Upper lobe of left lung (tissue), 6 donors: ENCODE results near the gene DOCK11. TPM values are rescaled to one million over a fixed set of nuclear protein-coding genes. Genes with fewer than 3 reads are reported as not detected.

Source experiments
- ATAC-seq, 2 donors: fragments of 200-7000 bp; cut with Tn5 transposase; one replicate each; pipeline ENCODE4 v1.9.1; 2022; ENCODE audit warnings: mild to moderate bottlenecking in 2 of 2, moderate library complexity in 2 of 2; ENCODE audit not compliant: low FRiP score in 2 of 2
- DNase-seq, 2 donors: peaks; one replicate each; pipeline ENCODE4 v3.0.0-alpha.2; 2019 to 2020
- H3K27ac ChIP-seq, 4 donors: fragments of 200-600 bp; sonication (generic); one replicate each; pipeline ENCODE4 v1.5.1; 2016 to 2019
- H3K27me3 ChIP-seq, 4 donors: fragments of 200-600 bp; sonication (generic); one replicate each; pipeline ENCODE4 v1.5.1; 2017 to 2019
- H3K36me3 ChIP-seq, 4 donors: fragments of 200-600 bp; sonication (generic); one replicate each; pipeline ENCODE4 v1.5.1; 2016 to 2019
- H3K4me1 ChIP-seq, 4 donors: fragments of 200-600 bp; sonication (generic); one replicate each; pipeline ENCODE4 v1.5.1; 2018 to 2019
- H3K4me3 ChIP-seq, 4 donors: fragments of 200-600 bp; sonication (generic); one replicate each; pipeline ENCODE4 v1.5.1; 2017 to 2019; ENCODE audit warnings: mild to moderate bottlenecking in 2 of 4, moderate library complexity in 1 of 4
- H3K9me3 ChIP-seq, 4 donors: fragments of 200-600 bp; sonication (generic); one replicate each; pipeline ENCODE4 v1.5.1; 2018 to 2019
- EP300 ChIP-seq, 4 donors: sonication (generic); formaldehyde crosslinking; IDR thresholded peaks; one replicate each; pipeline ENCODE4 v1.5.1; 2017; ENCODE audit warnings: antibody characterized with exemption in 4 of 4, control low read depth in 2 of 4
- POLR2A ChIP-seq, 4 donors: fragments of 450-650 bp; IDR thresholded peaks; one replicate each; pipeline ENCODE4 v1.5.1; 2016 to 2017; ENCODE audit warnings: antibody characterized with exemption in 4 of 4, mild to moderate bottlenecking in 2 of 4
- POLR2AphosphoS5 ChIP-seq, 2 donors: sonication (generic); formaldehyde crosslinking; IDR thresholded peaks; one replicate each; pipeline ENCODE4 v1.5.1; 2017; ENCODE audit warnings: antibody characterized with exemption in 2 of 2
- WGBS, 2 donors: methylation state at CpG; one replicate each; pipeline ENCODE4 v1.1.5; 2017 to 2018; 5-methylcytosine and 5-hydroxymethylcytosine counted together
- total RNA-seq, 6 donors: library from RNA; depleted of rRNA in 4 of 6; stranded (reverse); fragments of >200 nt in 4 of 6; gene quantifications; one replicate each; pipeline versions ENCODE4 v1.1.0 to v1.2.1, GENCODE V29; 2016 to 2021
- TF ChIP-seq, protein P1 (sequence below), 6 experiments: fragments of 450-650 bp in 4 of 6; fragments of 200-600 bp in 2 of 6; sonication (generic) in 2 of 6; IDR thresholded peaks; one replicate each; pipeline ENCODE4 v1.5.1; 2016 to 2019; ENCODE audit warnings: antibody characterized with exemption in 6 of 6
- donor health status: DM: no; HTN: no; CAD: no; lungs with moderate emphysema.
- donor health status: DM: no; HTN: yes; CAD: no; lungs with severe emphysema.

DOCK11 gene
- total RNA-seq, 6 donors from 2014 or later = 20.6 to 51.6 (median 42.1) TPM

DNA sequence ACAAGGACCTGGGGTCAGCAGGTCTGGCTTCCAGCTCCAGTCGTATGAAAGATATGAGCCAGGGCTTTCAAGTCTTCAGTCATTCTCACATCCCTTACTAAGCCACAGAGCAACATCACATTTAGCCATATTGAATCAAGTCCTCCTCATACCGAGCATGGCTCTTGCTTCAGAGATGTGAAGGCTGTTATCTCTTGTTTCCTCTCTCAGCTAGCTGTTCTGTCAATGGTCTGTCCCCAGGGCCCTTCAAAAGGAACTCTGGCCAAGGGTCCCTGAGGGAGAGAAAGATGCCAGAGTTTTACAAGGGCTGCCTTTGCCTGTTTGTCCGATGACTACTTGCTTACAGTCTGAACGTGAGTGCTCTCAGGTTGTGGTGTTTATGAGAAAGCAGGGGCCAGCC, 30.5 kb downstream of the DOCK11 start:
- WGBS, 2 donors = 57 to 76% methylated on average over 4 of the region's 4 CpGs
- no peaks in the 10 kb centered on the region for H3K9me3 ChIP-seq
- H3K27me3 ChIP-seq = no peaks in the 10 kb centered on the region
- no peak for ATAC-seq
- H3K4me3 ChIP-seq = no peak overlapping the region
- H3K36me3 ChIP-seq = no peaks in the 10 kb centered on the region
- H3K4me1 ChIP-seq = peaks cover 0 to 4% (median 0%) of the 10 kb centered on the region in 4 donors
- DNase-seq = no peak
- H3K27ac ChIP-seq = peak overlapping the region in 2 of 4 donors; percentile 32 to 35
- TF ChIP-seq POLR2AphosphoS5 (IDR thresholded peaks at IDR 0.05) = no peak
- TF ChIP-seq, protein P1, sequence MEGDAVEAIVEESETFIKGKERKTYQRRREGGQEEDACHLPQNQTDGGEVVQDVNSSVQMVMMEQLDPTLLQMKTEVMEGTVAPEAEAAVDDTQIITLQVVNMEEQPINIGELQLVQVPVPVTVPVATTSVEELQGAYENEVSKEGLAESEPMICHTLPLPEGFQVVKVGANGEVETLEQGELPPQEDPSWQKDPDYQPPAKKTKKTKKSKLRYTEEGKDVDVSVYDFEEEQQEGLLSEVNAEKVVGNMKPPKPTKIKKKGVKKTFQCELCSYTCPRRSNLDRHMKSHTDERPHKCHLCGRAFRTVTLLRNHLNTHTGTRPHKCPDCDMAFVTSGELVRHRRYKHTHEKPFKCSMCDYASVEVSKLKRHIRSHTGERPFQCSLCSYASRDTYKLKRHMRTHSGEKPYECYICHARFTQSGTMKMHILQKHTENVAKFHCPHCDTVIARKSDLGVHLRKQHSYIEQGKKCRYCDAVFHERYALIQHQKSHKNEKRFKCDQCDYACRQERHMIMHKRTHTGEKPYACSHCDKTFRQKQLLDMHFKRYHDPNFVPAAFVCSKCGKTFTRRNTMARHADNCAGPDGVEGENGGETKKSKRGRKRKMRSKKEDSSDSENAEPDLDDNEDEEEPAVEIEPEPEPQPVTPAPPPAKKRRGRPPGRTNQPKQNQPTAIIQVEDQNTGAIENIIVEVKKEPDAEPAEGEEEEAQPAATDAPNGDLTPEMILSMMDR (IDR thresholded peaks at IDR 0.05) = no peak
- no peak for TF ChIP-seq EP300 (IDR thresholded peaks at IDR 0.05)
- TF ChIP-seq POLR2A (IDR thresholded peaks at IDR 0.05) = no peak

- no peaks in the 10 kb centered on the region for H3K27me3 ChIP-seq
- peaks cover 0 to 4% (median 0%) of the 10 kb centered on the region in 4 donors for H3K4me1 ChIP-seq
- WGBS, 2 donors = 69 to 71% methylated on average over 9 to 10 of the region's 10 CpGs
- H3K9me3 ChIP-seq = no peaks in the 10 kb centered on the region
- peak overlapping the region; percentile 37 to 67 (median 56) for H3K27ac ChIP-seq
- peak overlapping the region in 1 of 4 donors; percentile 2 for H3K4me3 ChIP-seq
- TF ChIP-seq, protein P1 (IDR thresholded peaks at IDR 0.05) = no peak
- TF ChIP-seq POLR2A (IDR thresholded peaks at IDR 0.05) (no peak), EP300 (IDR thresholded peaks at IDR 0.05) (no peak), POLR2AphosphoS5 (IDR thresholded peaks at IDR 0.05) (no peak)
- H3K36me3 ChIP-seq = no peaks in the 10 kb centered on the region
- ATAC-seq = peak in 1 of 2 donors; percentile 56
- DNase-seq = no peak
Measured at GRCh38 chrX:118528071-118528737, 32.6 kb downstream of the DOCK11 start.

DNA sequence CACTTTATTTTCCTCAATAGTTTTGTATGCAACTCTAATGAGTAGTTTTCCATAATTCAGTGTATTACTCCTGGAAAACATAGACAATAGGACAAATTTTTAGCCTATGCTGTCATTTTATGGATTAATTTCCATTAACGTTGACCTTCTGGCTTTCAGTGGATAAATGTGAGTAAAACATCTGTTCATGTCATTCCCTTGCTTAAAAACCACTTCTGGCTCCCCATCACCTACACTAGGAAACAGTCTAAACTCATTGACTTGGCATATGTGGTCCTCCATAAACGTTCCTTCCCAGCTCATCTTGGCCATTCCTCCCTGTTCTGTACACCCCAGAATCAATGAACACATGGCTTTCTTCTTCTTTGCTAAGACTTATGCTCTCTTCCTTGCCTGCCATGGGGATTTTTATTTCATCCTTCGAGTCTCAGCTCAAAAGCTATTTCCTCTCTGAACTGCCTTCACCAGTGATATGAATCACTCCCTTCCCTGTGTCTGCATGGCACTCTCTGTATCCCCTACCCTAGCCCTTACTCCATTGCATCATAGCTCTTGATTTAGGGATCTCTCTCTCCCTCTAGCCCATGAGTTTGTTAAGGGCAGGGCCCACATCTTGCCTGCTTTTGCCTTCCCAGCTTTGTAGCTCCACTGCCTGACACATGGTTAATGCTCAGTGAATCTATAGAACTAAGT, 34.8 kb downstream of the DOCK11 start:
- peak overlapping the region in 2 of 4 donors; percentile 3 to 12 for H3K27ac ChIP-seq
- H3K27me3 ChIP-seq = no peaks in the 10 kb centered on the region
- no peak for TF ChIP-seq EP300 (IDR thresholded peaks at IDR 0.05)
- TF ChIP-seq, protein P1 (IDR thresholded peaks at IDR 0.05) = no peak
- 33 to 51% methylated on average over 3 of the region's 3 CpGs for WGBS, 2 donors
- H3K36me3 ChIP-seq = no peaks in the 10 kb centered on the region
- no peak for DNase-seq
- peaks cover 0 to 4% (median 0%) of the 10 kb centered on the region in 4 donors for H3K4me1 ChIP-seq
- ATAC-seq = peak in 1 of 2 donors; percentile 68
- no peaks in the 10 kb centered on the region for H3K9me3 ChIP-seq
- H3K4me3 ChIP-seq = no peak overlapping the region

GRCh38 chrX:118534716-118535493, 39.3 kb downstream of the DOCK11 start:
- H3K27ac ChIP-seq = no peak overlapping the region
- no peak overlapping the region for H3K4me3 ChIP-seq
- no peaks in the 10 kb centered on the region for H3K27me3 ChIP-seq
- TF ChIP-seq POLR2AphosphoS5 (IDR thresholded peaks at IDR 0.05) = no peak
- no peak for TF ChIP-seq POLR2A (IDR thresholded peaks at IDR 0.05)
- TF ChIP-seq, protein P1 (IDR thresholded peaks at IDR 0.05) = no peak
- TF ChIP-seq EP300 (IDR thresholded peaks at IDR 0.05) = no peak
- no peaks in the 10 kb centered on the region for H3K9me3 ChIP-seq
- DNase-seq (no peak), ATAC-seq (no peak)
- H3K4me1 ChIP-seq = peaks cover 0 to 4% (median 2%) of the 10 kb centered on the region in 4 donors
- 80 to 86% methylated on average over 9 of the region's 9 CpGs for WGBS, 2 donors
- H3K36me3 ChIP-seq = no peaks in the 10 kb centered on the region
